ENCODE results near the gene CD47. TPM values are rescaled to one million over a fixed set of nuclear protein-coding genes. Genes with fewer than 3 reads are reported as not detected.
A peak's percentile ranks its signal among the peaks of the same experiment; 100 is the strongest.

Gene CD47
- total RNA-seq, 1 donor from 2014 or later: 34.4 TPM

GRCh38 chr3:108099679-108100428 lies 9.0 kb upstream of the CD47 start:
- no peak overlapping the region for H3K27ac Mint-ChIP-seq (ENCODE audit: unreplicated experiment)

GRCh38 chr3:108099244-108099643 lies 8.4 kb upstream of the CD47 start:
- peak; percentile 14 for DNase-seq (ENCODE audit: low read depth)
- Histone ChIP-seq H3K4me3 (ENCODE audit: insufficient read depth, low read depth, low read length) (no peak overlapping the region), H3K4me2 (ENCODE audit: low read length) (no peak overlapping the region), H3K27me3 (ENCODE audit: insufficient read depth, low read length) (no peaks in the 10 kb centered on the region), H3K79me2 (ENCODE audit: insufficient read depth, low read length) (no peaks in the 10 kb centered on the region), H3K9me3 (ENCODE audit: insufficient read depth, low read depth, low read length) (no peaks in the 10 kb centered on the region), H3K9ac (ENCODE audit: low read length) (no peak overlapping the region), H3K27ac (ENCODE audit: low read depth, low read length) (no peak overlapping the region), H3K36me3 (ENCODE audit: insufficient read depth, low read length) (no peaks in the 10 kb centered on the region), H2AFZ (ENCODE audit: low read depth, low read length) (no peak overlapping the region), H3K4me1 (ENCODE audit: insufficient read depth, low read length) (peaks cover under 1% of the 10 kb centered on the region), H4K20me1 (ENCODE audit: insufficient read depth, low read length) (no peaks in the 10 kb centered on the region)
- TF ChIP-seq EZH2 (IDR thresholded peaks at IDR 0.05; ENCODE audit: insufficient read depth, low read length): no peak
- no peak for TF ChIP-seq CTCF (IDR thresholded peaks at IDR 0.05; ENCODE audit: insufficient read depth, low read depth, low read length)
- Mint-ChIP-seq H3K36me3 (ENCODE audit: low read depth, unreplicated experiment) (no peaks in the 10 kb centered on the region), H3K9me3 (ENCODE audit: unreplicated experiment) (no peaks in the 10 kb centered on the region), H3K4me3 (ENCODE audit: unreplicated experiment) (no peak overlapping the region), H3K27me3 (ENCODE audit: low read depth, unreplicated experiment) (peaks cover 21% of the 10 kb centered on the region), H3K27ac (ENCODE audit: unreplicated experiment) (no peak overlapping the region), H3K4me1 (ENCODE audit: low read depth, unreplicated experiment) (peaks cover 5% of the 10 kb centered on the region)
- no peak for FAIRE-seq

More at GRCh38 chr3:108099679-108100428, 9.0 kb upstream of the CD47 start:
- no peaks in the 10 kb centered on the region for H3K9me3 Mint-ChIP-seq (ENCODE audit: unreplicated experiment)
- H3K9me3 ChIP-seq (ENCODE audit: insufficient read depth, low read depth, low read length): no peaks in the 10 kb centered on the region
- H3K36me3 ChIP-seq (ENCODE audit: insufficient read depth, low read length): no peaks in the 10 kb centered on the region
- FAIRE-seq (no peak), DNase-seq (ENCODE audit: low read depth) (no peak)
- H3K27me3 Mint-ChIP-seq (ENCODE audit: low read depth, unreplicated experiment): peaks cover 19% of the 10 kb centered on the region
- no peak overlapping the region for H3K4me2 ChIP-seq (ENCODE audit: low read length)
- H3K79me2 ChIP-seq (ENCODE audit: insufficient read depth, low read length): no peaks in the 10 kb centered on the region
- H3K4me3 ChIP-seq (ENCODE audit: insufficient read depth, low read depth, low read length): no peak overlapping the region
- H3K9ac ChIP-seq (ENCODE audit: low read length): no peak overlapping the region
- TF ChIP-seq EZH2 (IDR thresholded peaks at IDR 0.05; ENCODE audit: insufficient read depth, low read length) (no peak), CTCF (IDR thresholded peaks at IDR 0.05; ENCODE audit: insufficient read depth, low read depth, low read length) (no peak)
- H3K4me3 Mint-ChIP-seq (ENCODE audit: unreplicated experiment): no peak overlapping the region
- H3K36me3 Mint-ChIP-seq (ENCODE audit: low read depth, unreplicated experiment): no peaks in the 10 kb centered on the region
- no peaks in the 10 kb centered on the region for H4K20me1 ChIP-seq (ENCODE audit: insufficient read depth, low read length)
- peaks cover 5% of the 10 kb centered on the region for H3K4me1 Mint-ChIP-seq (ENCODE audit: low read depth, unreplicated experiment)
- no peak overlapping the region for H3K27ac ChIP-seq (ENCODE audit: low read depth, low read length)
- H3K27me3 ChIP-seq (ENCODE audit: insufficient read depth, low read length): no peaks in the 10 kb centered on the region
- H2AFZ ChIP-seq (ENCODE audit: low read depth, low read length): no peak overlapping the region
- H3K4me1 ChIP-seq (ENCODE audit: insufficient read depth, low read length): peaks cover 3% of the 10 kb centered on the region

GRCh38 chr3:108098003-108098370 lies 7.2 kb upstream of the CD47 start:
- no peak for TF ChIP-seq CTCF (IDR thresholded peaks at IDR 0.05; ENCODE audit: insufficient read depth, low read depth, low read length)
- TF ChIP-seq EZH2 (IDR thresholded peaks at IDR 0.05; ENCODE audit: insufficient read depth, low read length): no peak
- Mint-ChIP-seq H3K27me3 (ENCODE audit: low read depth, unreplicated experiment) (peaks cover 26% of the 10 kb centered on the region), H3K27ac (ENCODE audit: unreplicated experiment) (no peak overlapping the region), H3K4me1 (ENCODE audit: low read depth, unreplicated experiment) (peaks cover 5% of the 10 kb centered on the region), H3K36me3 (ENCODE audit: low read depth, unreplicated experiment) (no peaks in the 10 kb centered on the region), H3K9me3 (ENCODE audit: unreplicated experiment) (no peaks in the 10 kb centered on the region), H3K4me3 (ENCODE audit: unreplicated experiment) (no peak overlapping the region)
- Histone ChIP-seq H3K36me3 (ENCODE audit: insufficient read depth, low read length) (no peaks in the 10 kb centered on the region), H2AFZ (ENCODE audit: low read depth, low read length) (no peak overlapping the region), H3K4me2 (ENCODE audit: low read length) (no peak overlapping the region), H3K79me2 (ENCODE audit: insufficient read depth, low read length) (no peaks in the 10 kb centered on the region), H4K20me1 (ENCODE audit: insufficient read depth, low read length) (no peaks in the 10 kb centered on the region), H3K4me1 (ENCODE audit: insufficient read depth, low read length) (no peaks in the 10 kb centered on the region), H3K27ac (ENCODE audit: low read depth, low read length) (no peak overlapping the region), H3K4me3 (ENCODE audit: insufficient read depth, low read depth, low read length) (no peak overlapping the region), H3K9me3 (ENCODE audit: insufficient read depth, low read depth, low read length) (no peaks in the 10 kb centered on the region), H3K9ac (ENCODE audit: low read length) (no peak overlapping the region), H3K27me3 (ENCODE audit: insufficient read depth, low read length) (no peaks in the 10 kb centered on the region)
- FAIRE-seq: no peak
- DNase-seq (ENCODE audit: low read depth): no peak

Measured in astrocyte (in vitro differentiated cells and primary cell).